Measurements from ENCODE around the gene CYP4B1.
"Not testable (repeated sequence)": the region's sequence is repeated elsewhere in the genome, so short reads cannot be mapped to it uniquely, and the experiment has no call there.

CYP4B1 gene

GRCh38 chr1:46767649-46768282 lies 31.1 kb upstream of the CYP4B1 start:
- FAIRE-seq, result no peak
- no peak for DNase-seq (ENCODE audit: insufficient read length)
- TF ChIP-seq POLR2AphosphoS5 (IDR thresholded peaks at IDR 0.05; ENCODE audit: low read depth, low read length) (no peak), TAF1 (IDR thresholded peaks at IDR 0.05; ENCODE audit: borderline replicate concordance, low read depth, low read length) (no peak), POLR2A (IDR thresholded peaks at IDR 0.05; ENCODE audit: low read depth, low read length) (no peak)

- TF ChIP-seq TAF1 (IDR thresholded peaks at IDR 0.05; ENCODE audit: borderline replicate concordance, low read depth, low read length) (no peak), POLR2A (IDR thresholded peaks at IDR 0.05; ENCODE audit: low read depth, low read length) (no peak), POLR2AphosphoS5 (IDR thresholded peaks at IDR 0.05; ENCODE audit: low read depth, low read length) (no peak)
- no peak for DNase-seq (ENCODE audit: insufficient read length)
- FAIRE-seq, result no peak
These were observed 30.4 kb upstream of the CYP4B1 start for GRCh38 chr1:46768445-46768844.

GRCh38 chr1:46769028-46769740 lies 29.7 kb upstream of the CYP4B1 start:
- TF ChIP-seq TAF1 (IDR thresholded peaks at IDR 0.05; ENCODE audit: borderline replicate concordance, low read depth, low read length) (no peak), POLR2A (IDR thresholded peaks at IDR 0.05; ENCODE audit: low read depth, low read length) (no peak), POLR2AphosphoS5 (IDR thresholded peaks at IDR 0.05; ENCODE audit: low read depth, low read length) (no peak)
- DNase-seq (ENCODE audit: insufficient read length), result no peak
- no peak for FAIRE-seq

GRCh38 chr1:46770541-46770940 lies 28.3 kb upstream of the CYP4B1 start:
- FAIRE-seq (no peak), DNase-seq (ENCODE audit: insufficient read length) (no peak)
- TF ChIP-seq POLR2A (IDR thresholded peaks at IDR 0.05; ENCODE audit: low read depth, low read length) (no peak), POLR2AphosphoS5 (IDR thresholded peaks at IDR 0.05; ENCODE audit: low read depth, low read length) (no peak), TAF1 (IDR thresholded peaks at IDR 0.05; ENCODE audit: borderline replicate concordance, low read depth, low read length) (no peak)

- FAIRE-seq, result no peak
- TF ChIP-seq TAF1 (IDR thresholded peaks at IDR 0.05; ENCODE audit: borderline replicate concordance, low read depth, low read length) (no peak), POLR2A (IDR thresholded peaks at IDR 0.05; ENCODE audit: low read depth, low read length) (no peak), POLR2AphosphoS5 (IDR thresholded peaks at IDR 0.05; ENCODE audit: low read depth, low read length) (no peak)
- DNase-seq (ENCODE audit: insufficient read length), result no peak
These were observed 26.3 kb upstream of the CYP4B1 start for GRCh38 chr1:46772571-46772970.

- TF ChIP-seq POLR2A (IDR thresholded peaks at IDR 0.05; ENCODE audit: low read depth, low read length) (no peak), POLR2AphosphoS5 (IDR thresholded peaks at IDR 0.05; ENCODE audit: low read depth, low read length) (no peak), TAF1 (IDR thresholded peaks at IDR 0.05; ENCODE audit: borderline replicate concordance, low read depth, low read length) (no peak)
- FAIRE-seq (no peak), DNase-seq (ENCODE audit: insufficient read length) (no peak)
These were observed 24.5 kb upstream of the CYP4B1 start for GRCh38 chr1:46774297-46774696.

- FAIRE-seq; DNase-seq (ENCODE audit: insufficient read length): not testable (repeated sequence)
These were observed 20.4 kb upstream of the CYP4B1 start for GRCh38 chr1:46778456-46778855.

- TF ChIP-seq POLR2AphosphoS5 (IDR thresholded peaks at IDR 0.05; ENCODE audit: low read depth, low read length), result no peak
- TF ChIP-seq TAF1 (IDR thresholded peaks at IDR 0.05; ENCODE audit: borderline replicate concordance, low read depth, low read length), result no peak
- TF ChIP-seq POLR2A (IDR thresholded peaks at IDR 0.05; ENCODE audit: low read depth, low read length), result no peak
- FAIRE-seq, result no peak
These were observed 14.2 kb upstream of the CYP4B1 start for GRCh38 chr1:46784666-46785065.

GRCh38 chr1:46788634-46789033 lies 10.2 kb upstream of the CYP4B1 start:
- FAIRE-seq; DNase-seq (ENCODE audit: insufficient read length): not testable (repeated sequence)

More at GRCh38 chr1:46784666-46785065, 14.2 kb upstream of the CYP4B1 start:
- DNase-seq (ENCODE audit: insufficient read length), result no peak

GRCh38 chr1:46790446-46791101 lies 8.3 kb upstream of the CYP4B1 start:
- DNase-seq (ENCODE audit: insufficient read length) (no peak), FAIRE-seq (no peak)
- no peak for TF ChIP-seq TAF1 (IDR thresholded peaks at IDR 0.05; ENCODE audit: borderline replicate concordance, low read depth, low read length)
- no peak for TF ChIP-seq POLR2A (IDR thresholded peaks at IDR 0.05; ENCODE audit: low read depth, low read length)
- no peak for TF ChIP-seq POLR2AphosphoS5 (IDR thresholded peaks at IDR 0.05; ENCODE audit: low read depth, low read length)

GRCh38 chr1:46793126-46793525 lies 5.7 kb upstream of the CYP4B1 start:
- DNase-seq (ENCODE audit: insufficient read length) (no peak), FAIRE-seq (no peak)
- TF ChIP-seq TAF1 (IDR thresholded peaks at IDR 0.05; ENCODE audit: borderline replicate concordance, low read depth, low read length) (no peak), POLR2AphosphoS5 (IDR thresholded peaks at IDR 0.05; ENCODE audit: low read depth, low read length) (no peak), POLR2A (IDR thresholded peaks at IDR 0.05; ENCODE audit: low read depth, low read length) (no peak)

Data from GM12892 (cell line).